Esophagus squamous epithelium (tissue), 5 donors: ENCODE measurements around the gene EPB41L1. TPM values are rescaled to one million over a fixed set of nuclear protein-coding genes. Genes with fewer than 3 reads are reported as not detected.

Source experiments
- DNase-seq: peaks from one replicate; lab custom pipeline; 2025; lab: John Stamatoyannopoulos, UW
- H3K27ac ChIP-seq, 4 donors: fragments of 200-600 bp; sonication (generic); one replicate each; pipeline ENCODE4 v1.5.1; 2016 to 2019; ENCODE audit warnings: mild to moderate bottlenecking in 1 of 4
- H3K27me3 ChIP-seq, 4 donors: fragments of 200-600 bp; sonication (generic); 1 replicate in 3 of 4; 2 replicates in 1 of 4; pipeline versions ENCODE4 v1.5.1 to v1.6.0; 2017 to 2021; ENCODE audit warnings: antibody characterized with exemption in 1 of 4
- H3K36me3 ChIP-seq, 3 donors: fragments of 200-600 bp; sonication (generic); one replicate each; pipeline ENCODE4 v1.5.1; 2016 to 2019
- H3K4me1 ChIP-seq, 3 donors: fragments of 200-600 bp; sonication (generic); one replicate each; pipeline ENCODE4 v1.5.1; 2017 to 2019
- H3K4me3 ChIP-seq, 4 donors: fragments of 200-600 bp; sonication (generic); 1 replicate in 3 of 4; 2 replicates in 1 of 4; pipeline ENCODE4 v1.5.1; 2016 to 2019; ENCODE audit warnings: mild to moderate bottlenecking in 2 of 4, moderate library complexity in 1 of 4
- H3K9me3 ChIP-seq, 3 donors: fragments of 200-600 bp; sonication (generic); one replicate each; pipeline ENCODE4 v1.5.1; 2016 to 2019
- CTCF ChIP-seq, 6 experiments: fragments of 450-650 bp in 4 of 6; fragments of 200-600 bp in 2 of 6; sonication (generic) in 2 of 6; IDR thresholded peaks; one replicate each; pipeline ENCODE4 v1.5.1; 2016 to 2019; ENCODE audit warnings: antibody characterized with exemption in 6 of 6, mild to moderate bottlenecking in 4 of 6, moderate library complexity in 4 of 6
- POLR2A ChIP-seq, 4 donors: fragments of 450-650 bp; IDR thresholded peaks; one replicate each; pipeline ENCODE4 v1.6.1; 2017; ENCODE audit warnings: antibody characterized with exemption in 4 of 4, mild to moderate bottlenecking in 4 of 4, moderate library complexity in 3 of 4
- WGBS, 2 donors: methylation state at CpG; one replicate each; pipeline ENCODE4 v1.1.5; 2018; 5-methylcytosine and 5-hydroxymethylcytosine counted together
- intact Hi-C: fragments of 100-400 bp; cut with DNase I; formaldehyde crosslinking; loops from one replicate; pipeline ENCODE4 v1.15.0; 2022
- total RNA-seq, 4 donors: library from RNA; depleted of rRNA; stranded (reverse); fragments of >200 nt; gene quantifications; one replicate each; pipeline ENCODE4 v1.1.0, GENCODE V29; 2016
- donor health status: DM: yes; HTN: yes; CAD: no.

EPB41L1 gene
- total RNA-seq, 4 donors from 2014 or later = 39.1 to 112 (median 85.7) TPM

DNA sequence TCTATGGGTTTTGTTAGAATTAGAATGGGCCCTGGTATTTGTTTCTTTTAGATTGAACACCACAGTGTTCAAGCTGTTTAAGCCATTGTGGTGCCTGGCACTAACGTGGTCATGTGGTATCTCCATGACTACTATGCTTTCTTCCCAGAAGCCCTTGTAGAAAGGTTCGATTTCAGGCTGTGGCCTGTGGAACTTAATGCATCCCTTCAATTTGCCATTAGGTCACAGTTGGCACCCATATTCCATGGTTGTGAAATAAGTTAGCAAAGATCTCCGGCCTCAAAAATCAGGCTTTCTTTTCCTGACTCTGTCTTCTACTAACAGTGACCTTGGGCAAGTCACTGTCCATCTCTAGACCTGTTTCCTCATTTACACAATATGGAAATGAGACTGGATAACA, 50.5 kb downstream of the EPB41L1 start:
- no peaks in the 10 kb centered on the region for H3K9me3 ChIP-seq
- H3K4me1 ChIP-seq = no peaks in the 10 kb centered on the region
- H3K4me3 ChIP-seq = no peak overlapping the region
- TF ChIP-seq CTCF (IDR thresholded peaks at IDR 0.05) = no peak
- no peak for TF ChIP-seq POLR2A (IDR thresholded peaks at IDR 0.05)
- no peaks in the 10 kb centered on the region for H3K27me3 ChIP-seq
- peaks cover 5 to 94% (median 41%) of the 10 kb centered on the region in 3 donors for H3K36me3 ChIP-seq
- H3K27ac ChIP-seq = no peak overlapping the region
- DNase-seq = no peak
- intact Hi-C loops = no loop called here
- WGBS, 2 donors = 68 to 78% methylated on average over 3 of the region's 3 CpGs

GRCh38 chr20:36206068-36206467, 51.5 kb downstream of the EPB41L1 start:
- Histone ChIP-seq H3K4me3 (no peak overlapping the region), H3K27me3 (no peaks in the 10 kb centered on the region), H3K4me1 (no peaks in the 10 kb centered on the region), H3K36me3 (peaks cover 5 to 94% (median 36%) of the 10 kb centered on the region in 3 donors), H3K27ac (no peak overlapping the region), H3K9me3 (no peaks in the 10 kb centered on the region)
- no peak for DNase-seq
- no peak for TF ChIP-seq POLR2A (IDR thresholded peaks at IDR 0.05)
- TF ChIP-seq CTCF (IDR thresholded peaks at IDR 0.05) = no peak
- WGBS, 2 donors = 82 to 87% methylated on average over 5 to 9 of the region's 9 CpGs
- intact Hi-C loops = no loop called here

DNA sequence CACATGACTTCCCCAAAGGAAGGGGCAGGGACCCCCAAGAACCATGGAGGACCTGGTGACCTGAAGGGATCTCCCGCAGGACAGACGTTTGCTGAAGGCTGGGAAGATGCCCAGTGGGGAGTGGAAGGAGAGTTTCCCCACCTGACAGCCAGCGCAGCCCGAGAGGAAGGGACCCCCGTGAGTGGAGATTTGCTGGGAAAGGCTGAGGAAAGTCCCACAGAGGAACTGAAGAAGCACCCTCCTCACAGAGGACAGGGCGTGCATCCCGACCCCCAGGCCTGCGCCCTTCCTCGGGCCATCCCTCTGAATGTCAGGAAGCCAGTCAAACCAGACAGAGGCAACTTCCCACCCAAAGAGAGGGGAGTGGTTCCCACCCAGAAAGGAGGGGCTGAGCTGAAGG, 52.1 kb downstream of the EPB41L1 start:
- Histone ChIP-seq H3K27ac (no peak overlapping the region), H3K9me3 (no peaks in the 10 kb centered on the region), H3K36me3 (peaks cover 5 to 94% (median 36%) of the 10 kb centered on the region in 3 donors), H3K4me1 (no peaks in the 10 kb centered on the region), H3K27me3 (no peaks in the 10 kb centered on the region), H3K4me3 (no peak overlapping the region)
- intact Hi-C loops = no loop called here
- no peak for TF ChIP-seq CTCF (IDR thresholded peaks at IDR 0.05)
- no peak for TF ChIP-seq POLR2A (IDR thresholded peaks at IDR 0.05)
- DNase-seq = no peak
- WGBS, 2 donors = 80 to 92% methylated on average over 2 to 7 of the region's 9 CpGs

DNA sequence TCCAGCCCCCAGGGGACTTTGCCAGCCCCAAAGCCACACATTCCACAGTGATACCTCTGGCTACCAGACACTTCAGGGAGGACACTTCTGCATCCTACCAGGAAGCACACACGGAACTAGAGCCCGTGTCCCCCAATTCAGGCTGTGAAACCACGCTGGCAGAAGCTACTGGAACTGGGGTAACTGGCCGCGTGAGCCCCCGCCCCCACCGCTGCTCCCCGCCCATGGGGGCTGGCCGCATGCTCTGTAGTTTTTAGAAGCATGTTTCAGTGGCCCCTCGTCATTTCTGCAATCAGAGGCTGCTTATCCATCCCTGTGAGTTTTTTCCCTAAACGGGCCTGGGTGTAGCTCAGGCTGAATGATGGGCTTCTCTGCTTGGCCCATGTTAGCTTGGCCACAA, 53.1 kb downstream of the EPB41L1 start:
- H3K27me3 ChIP-seq = no peaks in the 10 kb centered on the region
- no peaks in the 10 kb centered on the region for H3K9me3 ChIP-seq
- WGBS, 2 donors = 80% methylated on average over 1 to 3 of the region's 11 CpGs
- H3K27ac ChIP-seq = no peak overlapping the region
- TF ChIP-seq CTCF (IDR thresholded peaks at IDR 0.05) = no peak
- DNase-seq = no peak
- H3K4me3 ChIP-seq = no peak overlapping the region
- intact Hi-C loops = no loop called here
- H3K36me3 ChIP-seq = peaks cover 5 to 95% (median 37%) of the 10 kb centered on the region in 3 donors
- no peaks in the 10 kb centered on the region for H3K4me1 ChIP-seq

- TF ChIP-seq POLR2A (IDR thresholded peaks at IDR 0.05) = no peak
- TF ChIP-seq CTCF (IDR thresholded peaks at IDR 0.05) = no peak
- Histone ChIP-seq H3K27me3 (no peaks in the 10 kb centered on the region), H3K9me3 (no peaks in the 10 kb centered on the region), H3K27ac (no peak overlapping the region), H3K4me3 (no peak overlapping the region), H3K36me3 (peaks cover 5 to 100% (median 37%) of the 10 kb centered on the region in 3 donors), H3K4me1 (no peaks in the 10 kb centered on the region)
- intact Hi-C loops = no loop called here
- 60 to 88% methylated on average over 1 to 3 of the region's 10 CpGs for WGBS, 2 donors
- DNase-seq = no peak
Observed at GRCh38 chr20:36208257-36208656, 53.7 kb downstream of the EPB41L1 start.
